OCI-LY1 (cell line): Measurements from ENCODE around the gene DDX42.

Experiments
- EZH2 ChIP-seq: fragments of 200-600 bp; sonication (generic), shearing (Covaris generic); IDR thresholded peaks from 2 replicates; pipeline ENCODE4 v1.8.0; 2017; ENCODE audit warnings: borderline replicate concordance, mixed run types, mild to moderate bottlenecking, antibody characterized with exemption, low read length, moderate library complexity, mixed read lengths
- TF ChIP-seq, protein P1 (sequence below): fragments of 200-600 bp; sonication (generic), shearing (Covaris generic); IDR thresholded peaks from 2 replicates; pipeline ENCODE4 v1.5.1; 2017; ENCODE audit warnings: mild to moderate bottlenecking, antibody characterized with exemption, low read length, moderate library complexity, mixed read lengths

- TF ChIP-seq, protein P1, sequence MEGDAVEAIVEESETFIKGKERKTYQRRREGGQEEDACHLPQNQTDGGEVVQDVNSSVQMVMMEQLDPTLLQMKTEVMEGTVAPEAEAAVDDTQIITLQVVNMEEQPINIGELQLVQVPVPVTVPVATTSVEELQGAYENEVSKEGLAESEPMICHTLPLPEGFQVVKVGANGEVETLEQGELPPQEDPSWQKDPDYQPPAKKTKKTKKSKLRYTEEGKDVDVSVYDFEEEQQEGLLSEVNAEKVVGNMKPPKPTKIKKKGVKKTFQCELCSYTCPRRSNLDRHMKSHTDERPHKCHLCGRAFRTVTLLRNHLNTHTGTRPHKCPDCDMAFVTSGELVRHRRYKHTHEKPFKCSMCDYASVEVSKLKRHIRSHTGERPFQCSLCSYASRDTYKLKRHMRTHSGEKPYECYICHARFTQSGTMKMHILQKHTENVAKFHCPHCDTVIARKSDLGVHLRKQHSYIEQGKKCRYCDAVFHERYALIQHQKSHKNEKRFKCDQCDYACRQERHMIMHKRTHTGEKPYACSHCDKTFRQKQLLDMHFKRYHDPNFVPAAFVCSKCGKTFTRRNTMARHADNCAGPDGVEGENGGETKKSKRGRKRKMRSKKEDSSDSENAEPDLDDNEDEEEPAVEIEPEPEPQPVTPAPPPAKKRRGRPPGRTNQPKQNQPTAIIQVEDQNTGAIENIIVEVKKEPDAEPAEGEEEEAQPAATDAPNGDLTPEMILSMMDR, result no peak
- no peak for TF ChIP-seq EZH2
These were observed 18.2 kb downstream of the DDX42 start for GRCh38 chr17:63792055-63792729.
